Measurements from ENCODE around the gene PPP6R3. TPM values are rescaled to one million over a fixed set of nuclear protein-coding genes. Genes with fewer than 3 reads are reported as not detected.

The PPP6R3 gene
- total RNA-seq, 2 donors from 2014 or later: 95.0 to 103 TPM

DNA sequence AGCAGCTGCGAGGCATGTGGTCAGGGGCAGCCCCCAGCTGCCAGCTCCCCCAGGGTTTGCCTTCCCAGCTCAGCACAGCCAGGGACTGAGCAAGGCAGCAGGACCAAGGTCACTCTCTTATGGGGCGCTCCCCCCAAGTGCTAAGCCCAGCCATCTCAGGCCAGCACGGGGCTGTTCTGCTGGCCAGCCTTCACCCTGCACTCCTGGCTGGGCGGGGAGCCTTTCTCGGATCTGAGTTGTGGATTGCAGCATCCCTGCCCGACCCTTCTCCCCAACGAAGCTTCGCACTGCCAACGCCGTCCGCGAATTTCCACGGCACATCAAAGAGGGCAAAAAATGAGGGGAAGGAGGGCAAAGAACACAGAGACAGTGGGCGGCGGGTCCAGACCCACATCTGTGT, 181.3 kb downstream of the PPP6R3 start:
- no peaks in the 10 kb centered on the region for H3K9me3 ChIP-seq
- intact Hi-C loops (cut with DNase I): no loop called here
- H3K36me3 ChIP-seq: no peaks in the 10 kb centered on the region
- H3K4me3 ChIP-seq: no peak overlapping the region
- no peak for DNase-seq
- TF ChIP-seq, protein P1, sequence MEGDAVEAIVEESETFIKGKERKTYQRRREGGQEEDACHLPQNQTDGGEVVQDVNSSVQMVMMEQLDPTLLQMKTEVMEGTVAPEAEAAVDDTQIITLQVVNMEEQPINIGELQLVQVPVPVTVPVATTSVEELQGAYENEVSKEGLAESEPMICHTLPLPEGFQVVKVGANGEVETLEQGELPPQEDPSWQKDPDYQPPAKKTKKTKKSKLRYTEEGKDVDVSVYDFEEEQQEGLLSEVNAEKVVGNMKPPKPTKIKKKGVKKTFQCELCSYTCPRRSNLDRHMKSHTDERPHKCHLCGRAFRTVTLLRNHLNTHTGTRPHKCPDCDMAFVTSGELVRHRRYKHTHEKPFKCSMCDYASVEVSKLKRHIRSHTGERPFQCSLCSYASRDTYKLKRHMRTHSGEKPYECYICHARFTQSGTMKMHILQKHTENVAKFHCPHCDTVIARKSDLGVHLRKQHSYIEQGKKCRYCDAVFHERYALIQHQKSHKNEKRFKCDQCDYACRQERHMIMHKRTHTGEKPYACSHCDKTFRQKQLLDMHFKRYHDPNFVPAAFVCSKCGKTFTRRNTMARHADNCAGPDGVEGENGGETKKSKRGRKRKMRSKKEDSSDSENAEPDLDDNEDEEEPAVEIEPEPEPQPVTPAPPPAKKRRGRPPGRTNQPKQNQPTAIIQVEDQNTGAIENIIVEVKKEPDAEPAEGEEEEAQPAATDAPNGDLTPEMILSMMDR (IDR thresholded peaks at IDR 0.05): no peak
- H3K9ac ChIP-seq (ENCODE audit: low read depth in 2 of 2, low read length in 2 of 2): no peak overlapping the region
- no peaks in the 10 kb centered on the region for H3K27me3 ChIP-seq
- H3K4me1 ChIP-seq: no peaks in the 10 kb centered on the region
- no peak overlapping the region for H3K27ac ChIP-seq

- intact Hi-C loops (cut with DNase I): no loop called here
- no peaks in the 10 kb centered on the region for H3K9me3 ChIP-seq
- H3K36me3 ChIP-seq: no peaks in the 10 kb centered on the region
- TF ChIP-seq, protein P1 (IDR thresholded peaks at IDR 0.05): no peak
- H3K27me3 ChIP-seq: no peaks in the 10 kb centered on the region
- DNase-seq: no peak
- H3K4me3 ChIP-seq: no peak overlapping the region
- no peak overlapping the region for H3K9ac ChIP-seq (ENCODE audit: low read depth in 2 of 2, low read length in 2 of 2)
- H3K27ac ChIP-seq: no peak overlapping the region
- H3K4me1 ChIP-seq: no peaks in the 10 kb centered on the region
Observed at GRCh38 chr11:68643585-68643984, 183.0 kb downstream of the PPP6R3 start.

GRCh38 chr11:68646832-68647231, 186.3 kb downstream of the PPP6R3 start:
- no peaks in the 10 kb centered on the region for H3K27me3 ChIP-seq
- H3K4me3 ChIP-seq: no peak overlapping the region
- H3K36me3 ChIP-seq: no peaks in the 10 kb centered on the region
- no peak overlapping the region for H3K9ac ChIP-seq (ENCODE audit: low read depth in 2 of 2, low read length in 2 of 2)
- no peaks in the 10 kb centered on the region for H3K4me1 ChIP-seq
- H3K9me3 ChIP-seq: no peaks in the 10 kb centered on the region
- intact Hi-C loops (cut with DNase I): no loop called here
- no peak overlapping the region for H3K27ac ChIP-seq
- no peak for DNase-seq
- TF ChIP-seq, protein P1 (IDR thresholded peaks at IDR 0.05): no peak

GRCh38 chr11:68649851-68650555, 189.5 kb downstream of the PPP6R3 start:
- no peak for DNase-seq
- intact Hi-C loops (cut with DNase I): no loop called here
- no peaks in the 10 kb centered on the region for H3K4me1 ChIP-seq
- no peaks in the 10 kb centered on the region for H3K9me3 ChIP-seq
- no peaks in the 10 kb centered on the region for H3K36me3 ChIP-seq
- no peak overlapping the region for H3K9ac ChIP-seq (ENCODE audit: low read depth in 2 of 2, low read length in 2 of 2)
- TF ChIP-seq, protein P1 (IDR thresholded peaks at IDR 0.05): no peak
- no peaks in the 10 kb centered on the region for H3K27me3 ChIP-seq
- no peak overlapping the region for H3K4me3 ChIP-seq
- H3K27ac ChIP-seq: no peak overlapping the region

DNA sequence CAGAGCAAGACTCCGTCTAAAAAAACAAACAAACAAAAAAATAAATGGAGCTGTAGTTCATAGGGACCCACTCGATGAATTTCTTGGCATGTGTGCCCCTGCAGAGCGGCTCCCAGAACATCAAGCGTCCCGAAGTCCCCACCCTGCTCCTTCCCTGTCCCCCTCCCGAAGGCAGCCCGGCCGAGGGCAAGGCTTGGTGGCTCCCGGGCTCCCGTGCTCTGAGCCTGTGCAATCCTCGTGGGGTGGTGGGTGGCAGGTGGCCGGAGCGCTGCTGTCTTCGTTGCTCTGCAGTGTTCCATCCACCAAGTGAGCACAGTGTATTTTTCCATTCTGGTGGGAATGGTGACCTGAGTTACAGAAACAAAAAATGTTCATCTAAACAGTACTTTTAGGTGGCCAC, 190.2 kb downstream of the PPP6R3 start:
- Histone ChIP-seq H3K4me1 (no peaks in the 10 kb centered on the region), H3K27ac (no peak overlapping the region), H3K4me3 (no peak overlapping the region), H3K27me3 (no peaks in the 10 kb centered on the region), H3K9me3 (no peaks in the 10 kb centered on the region), H3K9ac (ENCODE audit: low read depth in 2 of 2, low read length in 2 of 2) (no peak overlapping the region), H3K36me3 (no peaks in the 10 kb centered on the region)
- TF ChIP-seq, protein P1 (IDR thresholded peaks at IDR 0.05): no peak
- intact Hi-C loops (cut with DNase I): no loop called here
- DNase-seq: no peak
